ENCODE results near the gene PHB1. TPM values are rescaled to one million over a fixed set of nuclear protein-coding genes. Genes with fewer than 3 reads are reported as not detected.
A peak's percentile ranks its signal among the peaks of the same experiment; 100 is the strongest.

The PHB1 gene
- total RNA-seq, 4 donors from 2014 or later = 63.8 to 92.5 (median 86.4) TPM

- no peak for DNase-seq (ENCODE audit: low spot score in 2 of 2)
- peaks cover 28% of the 10 kb centered on the region for H3K4me1 ChIP-seq
- no peaks in the 10 kb centered on the region for H3K36me3 ChIP-seq
- WGBS = 100% methylated on average over 2 of the region's 2 CpGs
- TF ChIP-seq POLR2AphosphoS5 (IDR thresholded peaks at IDR 0.05) = no peak
- no peak for TF ChIP-seq CTCF (IDR thresholded peaks at IDR 0.05)
- H3K9me3 ChIP-seq = no peaks in the 10 kb centered on the region
- H3K27ac ChIP-seq = no peak overlapping the region
- H3K4me3 ChIP-seq = no peak overlapping the region
- H3K27me3 ChIP-seq = no peaks in the 10 kb centered on the region
Observed at GRCh38 chr17:49364119-49364518, 50.6 kb downstream of the PHB1 start.

- DNase-seq (ENCODE audit: low spot score in 2 of 2) = no peak
- no peak overlapping the region for H3K4me3 ChIP-seq
- TF ChIP-seq POLR2A (IDR thresholded peaks at IDR 0.05) (no peak), EP300 (IDR thresholded peaks at IDR 0.05) (no peak)
- H3K36me3 ChIP-seq = no peaks in the 10 kb centered on the region
- H3K27me3 ChIP-seq = no peaks in the 10 kb centered on the region
- H3K4me1 ChIP-seq = peaks cover 37% of the 10 kb centered on the region
- no peaks in the 10 kb centered on the region for H3K9me3 ChIP-seq
- 93% methylated on average over 4 of the region's 4 CpGs for WGBS
- H3K27ac ChIP-seq = no peak overlapping the region
Observed at GRCh38 chr17:49363251-49363650, 51.4 kb downstream of the PHB1 start.

GRCh38 chr17:49362723-49363117 lies 52.0 kb downstream of the PHB1 start:
- 17% methylated on average over 10 of the region's 10 CpGs for WGBS
- no peak for TF ChIP-seq CTCF (IDR thresholded peaks at IDR 0.05)
- no peak for TF ChIP-seq EP300 (IDR thresholded peaks at IDR 0.05)
- no peak for TF ChIP-seq POLR2AphosphoS5 (IDR thresholded peaks at IDR 0.05)
- TF ChIP-seq POLR2A (IDR thresholded peaks at IDR 0.05) = no peak
- H3K27ac ChIP-seq = peak overlapping the region; percentile 97

GRCh38 chr17:49361902-49362722 lies 52.6 kb downstream of the PHB1 start, which contains the start of gene ZNF652:
Gene ZNF652 (minus strand): TSS chr17:49362250. CDS start chr17:49317725, 44,525 bp downstream.
- Histone ChIP-seq H3K9me3 (no peaks in the 10 kb centered on the region), H3K36me3 (no peaks in the 10 kb centered on the region), H3K27me3 (no peaks in the 10 kb centered on the region), H3K4me1 (peaks cover 46% of the 10 kb centered on the region), H3K27ac (peak within 1 kb of the TSS; percentile 97), H3K4me3 (peak within 1 kb of the TSS; percentile 93)
- DNase-seq (ENCODE audit: low spot score in 2 of 2) = peak; percentile 89 to 92
- WGBS = 2% methylated on average over 23 of the region's 106 CpGs
- TF ChIP-seq EP300 (IDR thresholded peaks at IDR 0.05) (no peak), CTCF (IDR thresholded peaks at IDR 0.05) (no peak), POLR2AphosphoS5 (IDR thresholded peaks at IDR 0.05) (no peak), POLR2A (IDR thresholded peaks at IDR 0.05) (no peak)

More at GRCh38 chr17:49362723-49363117, 52.0 kb downstream of the PHB1 start:
- Histone ChIP-seq H3K4me3 (peak overlapping the region; percentile 93), H3K9me3 (no peaks in the 10 kb centered on the region), H3K4me1 (peaks cover 42% of the 10 kb centered on the region), H3K36me3 (no peaks in the 10 kb centered on the region), H3K27me3 (no peaks in the 10 kb centered on the region)
- DNase-seq (ENCODE audit: low spot score in 2 of 2) = no peak

GRCh38 chr17:49361129-49361901 lies 53.4 kb downstream of the PHB1 start:
- WGBS = under 1% methylated on average over 30 of the region's 52 CpGs
- H3K4me1 ChIP-seq = peaks cover 49% of the 10 kb centered on the region
- H3K4me3 ChIP-seq = peak overlapping the region; percentile 93
- TF ChIP-seq CTCF (IDR thresholded peaks at IDR 0.05) (no peak), EP300 (IDR thresholded peaks at IDR 0.05) (no peak), POLR2A (IDR thresholded peaks at IDR 0.05) (no peak), POLR2AphosphoS5 (IDR thresholded peaks at IDR 0.05) (no peak)
- H3K27ac ChIP-seq = peak overlapping the region; percentile 97
- no peaks in the 10 kb centered on the region for H3K9me3 ChIP-seq
- no peaks in the 10 kb centered on the region for H3K27me3 ChIP-seq
- H3K36me3 ChIP-seq = no peaks in the 10 kb centered on the region
- DNase-seq (ENCODE audit: low spot score in 2 of 2) = peak in 1 of 2 donors; percentile 72
